ENCODE data around the gene PCSK6. TPM values are rescaled to one million over a fixed set of nuclear protein-coding genes. Genes with fewer than 3 reads are reported as not detected.
A peak's percentile ranks its signal among the peaks of the same experiment; 100 is the strongest.

PCSK6 gene
- total RNA-seq, 1 experiment from 2014 or later: 3.7 TPM

DNA sequence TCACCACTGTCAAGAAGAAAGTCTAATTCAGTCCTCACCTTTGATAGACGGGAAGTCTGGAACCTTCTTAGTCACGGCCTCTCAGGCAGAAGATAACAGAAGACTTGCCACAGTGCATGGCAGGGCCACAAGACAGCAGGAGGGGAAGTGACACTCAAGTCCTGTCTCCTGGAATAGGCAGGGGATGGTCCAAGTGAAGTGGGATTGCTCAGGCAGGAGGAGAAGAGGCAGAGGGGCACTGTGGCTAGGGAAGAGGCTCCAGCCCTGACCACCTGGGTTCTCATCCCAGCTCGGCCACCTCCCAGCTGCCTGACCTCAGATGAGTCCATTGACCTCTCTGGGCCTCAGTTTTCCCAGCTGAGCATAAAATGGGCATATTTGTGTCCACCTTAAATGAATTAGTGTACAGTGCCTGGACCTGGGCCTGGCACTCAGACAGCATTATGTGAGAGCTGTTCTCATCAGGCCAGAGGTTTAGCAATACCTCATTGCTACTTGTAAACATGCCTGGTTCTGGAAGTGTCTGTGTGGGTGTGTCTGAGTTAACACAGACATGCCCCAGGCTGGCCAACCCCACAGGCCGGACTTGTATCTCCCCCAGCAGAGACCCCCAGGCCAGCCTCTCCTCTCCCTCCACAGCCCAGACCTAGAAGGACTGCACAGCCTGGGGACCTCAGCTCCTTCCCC lies 11.5 kb upstream of the PCSK6 start:
- Histone ChIP-seq H3K9me3 (ENCODE audit: low read length) (no peaks in the 10 kb centered on the region), H3K4me1 (ENCODE audit: insufficient read depth, low read length) (no peaks in the 10 kb centered on the region), H3K4me3 (ENCODE audit: low read length) (no peak overlapping the region), H3K9me2 (replicated peaks; ENCODE audit: low read length) (no peaks in the 10 kb centered on the region), H2AFZ (ENCODE audit: low read length) (no peak overlapping the region), H3F3A (ENCODE audit: low read length, unreplicated experiment) (no peaks in the 10 kb centered on the region), H4K20me1 (ENCODE audit: low read length) (no peaks in the 10 kb centered on the region), H3K27me3 (ENCODE audit: low read length) (peaks cover 9% of the 10 kb centered on the region; the same call in 1 of the 2 replicates), H3K36me3 (ENCODE audit: low read depth, low read length) (no peaks in the 10 kb centered on the region), H3K27ac (ENCODE audit: low read length) (no peak overlapping the region), H3K4me2 (ENCODE audit: low read length) (no peak overlapping the region), H3K79me2 (ENCODE audit: low read length) (no peaks in the 10 kb centered on the region), H3K9ac (ENCODE audit: low read length) (no peak overlapping the region)
- POLR2A ChIA-PET (ENCODE audit: unreplicated experiment): no interaction called here
- intact Hi-C loops (cut with micrococcal nuclease): no loop called here
- DNase-seq: no peak
- no TSS peak for BruUV-seq (replicated peaks)
- TF ChIP-seq, protein P1, sequence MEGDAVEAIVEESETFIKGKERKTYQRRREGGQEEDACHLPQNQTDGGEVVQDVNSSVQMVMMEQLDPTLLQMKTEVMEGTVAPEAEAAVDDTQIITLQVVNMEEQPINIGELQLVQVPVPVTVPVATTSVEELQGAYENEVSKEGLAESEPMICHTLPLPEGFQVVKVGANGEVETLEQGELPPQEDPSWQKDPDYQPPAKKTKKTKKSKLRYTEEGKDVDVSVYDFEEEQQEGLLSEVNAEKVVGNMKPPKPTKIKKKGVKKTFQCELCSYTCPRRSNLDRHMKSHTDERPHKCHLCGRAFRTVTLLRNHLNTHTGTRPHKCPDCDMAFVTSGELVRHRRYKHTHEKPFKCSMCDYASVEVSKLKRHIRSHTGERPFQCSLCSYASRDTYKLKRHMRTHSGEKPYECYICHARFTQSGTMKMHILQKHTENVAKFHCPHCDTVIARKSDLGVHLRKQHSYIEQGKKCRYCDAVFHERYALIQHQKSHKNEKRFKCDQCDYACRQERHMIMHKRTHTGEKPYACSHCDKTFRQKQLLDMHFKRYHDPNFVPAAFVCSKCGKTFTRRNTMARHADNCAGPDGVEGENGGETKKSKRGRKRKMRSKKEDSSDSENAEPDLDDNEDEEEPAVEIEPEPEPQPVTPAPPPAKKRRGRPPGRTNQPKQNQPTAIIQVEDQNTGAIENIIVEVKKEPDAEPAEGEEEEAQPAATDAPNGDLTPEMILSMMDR (conservative IDR thresholded peaks at IDR 0.05; ENCODE audit: low read depth, low read length): no peak
- no peak for TF ChIP-seq EZH2 (IDR thresholded peaks at IDR 0.05; ENCODE audit: low read length, unreplicated experiment)
- TF ChIP-seq EZH2phosphoT487 (IDR thresholded peaks at IDR 0.05; ENCODE audit: borderline replicate concordance, low read length): no peak
- CTCF ChIA-PET: interaction anchor here (0.6 kb wide), 1 partner anchor 203 kb away, joined by 3 read pairs; no protein-coding TSS in a partner anchor
- ATAC-seq: no peak

DNA sequence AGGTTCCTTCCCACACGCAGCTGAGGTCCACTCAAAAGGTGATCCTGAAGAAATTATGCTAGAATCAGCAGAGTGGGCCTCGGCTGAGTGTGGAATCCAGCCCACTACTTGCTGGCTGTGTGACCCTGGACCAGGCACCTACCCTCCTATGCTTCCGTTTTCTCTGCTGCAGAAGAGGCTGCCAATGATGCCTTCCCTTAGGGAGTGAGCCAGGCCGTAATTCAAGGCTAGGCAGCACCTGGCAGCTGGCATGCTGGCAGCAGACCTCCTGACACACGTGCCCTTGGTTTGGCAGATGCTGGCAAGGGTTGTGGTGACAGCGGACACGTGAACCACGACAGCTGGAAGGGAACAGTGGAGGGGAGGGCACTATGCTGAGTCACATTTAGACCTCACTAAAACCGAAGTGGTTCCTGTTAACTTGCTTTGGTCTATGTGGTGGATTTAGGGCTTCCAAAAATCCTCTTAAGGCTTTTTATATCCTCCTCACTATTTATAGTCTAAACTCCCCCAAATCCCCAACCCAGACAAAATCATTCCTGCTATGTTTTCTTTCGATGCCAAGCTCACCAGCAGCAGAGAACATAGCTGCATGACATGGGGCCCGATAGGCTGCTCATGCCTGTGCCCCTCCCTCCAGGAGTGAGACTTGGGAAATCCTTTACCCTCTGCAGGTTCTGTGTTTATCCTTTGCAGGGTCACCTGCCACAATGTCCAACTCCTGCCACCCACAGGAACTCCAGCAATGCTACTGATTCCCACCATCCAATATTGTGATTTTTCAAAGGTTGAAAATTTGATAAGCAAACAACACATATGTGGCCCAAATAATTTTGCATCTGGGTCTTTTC lies 10.6 kb upstream of the PCSK6 start:
- TF ChIP-seq EZH2 (IDR thresholded peaks at IDR 0.05; ENCODE audit: low read length, unreplicated experiment): no peak
- no peak for TF ChIP-seq EZH2phosphoT487 (IDR thresholded peaks at IDR 0.05; ENCODE audit: borderline replicate concordance, low read length)
- TF ChIP-seq, protein P1 (conservative IDR thresholded peaks at IDR 0.05; ENCODE audit: low read depth, low read length): no peak
- no TSS peak for BruUV-seq (replicated peaks)
- Histone ChIP-seq H3F3A (ENCODE audit: low read length, unreplicated experiment) (no peaks in the 10 kb centered on the region), H3K4me1 (ENCODE audit: insufficient read depth, low read length) (no peaks in the 10 kb centered on the region), H3K36me3 (ENCODE audit: low read depth, low read length) (no peaks in the 10 kb centered on the region), H3K27ac (ENCODE audit: low read length) (no peak overlapping the region), H3K27me3 (ENCODE audit: low read length) (peaks cover 9% of the 10 kb centered on the region; the same call in 1 of the 2 replicates), H3K4me2 (ENCODE audit: low read length) (no peak overlapping the region), H2AFZ (ENCODE audit: low read length) (no peak overlapping the region), H3K79me2 (ENCODE audit: low read length) (no peaks in the 10 kb centered on the region), H4K20me1 (ENCODE audit: low read length) (no peaks in the 10 kb centered on the region), H3K9ac (ENCODE audit: low read length) (no peak overlapping the region), H3K4me3 (ENCODE audit: low read length) (no peak overlapping the region), H3K9me3 (ENCODE audit: low read length) (no peaks in the 10 kb centered on the region), H3K9me2 (replicated peaks; ENCODE audit: low read length) (no peaks in the 10 kb centered on the region)
- ChIA-PET CTCF (no interaction called here), POLR2A (ENCODE audit: unreplicated experiment) (no interaction called here)
- peak; percentile 18 for DNase-seq
- no peak for ATAC-seq
- intact Hi-C loops (cut with micrococcal nuclease): no loop called here

Data from PC-3 (cell line).